Measurements from ENCODE around the gene TMEM186.

DNA sequence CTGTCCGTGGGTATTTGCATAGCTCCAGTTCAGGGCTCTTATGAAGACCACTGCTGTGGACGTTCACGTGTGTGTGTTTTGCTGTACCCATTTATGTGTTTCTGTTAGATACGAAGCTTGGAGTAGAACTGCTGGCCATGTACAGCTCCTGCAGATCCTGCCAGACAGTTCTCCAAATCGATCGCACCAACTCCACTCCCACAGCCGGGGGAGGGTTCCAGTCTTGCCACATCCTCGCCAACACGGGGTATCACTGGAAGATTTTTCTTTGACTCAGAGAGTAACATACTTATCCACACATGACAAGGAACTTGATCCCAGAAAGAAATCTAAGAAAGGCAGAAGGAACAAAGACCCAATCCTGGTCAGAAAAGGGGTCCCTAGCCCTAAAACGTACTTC, 37.4 kb downstream of the TMEM186 start:
- TF ChIP-seq POLR2A (IDR thresholded peaks at IDR 0.05): no peak
- TF ChIP-seq, protein P1, sequence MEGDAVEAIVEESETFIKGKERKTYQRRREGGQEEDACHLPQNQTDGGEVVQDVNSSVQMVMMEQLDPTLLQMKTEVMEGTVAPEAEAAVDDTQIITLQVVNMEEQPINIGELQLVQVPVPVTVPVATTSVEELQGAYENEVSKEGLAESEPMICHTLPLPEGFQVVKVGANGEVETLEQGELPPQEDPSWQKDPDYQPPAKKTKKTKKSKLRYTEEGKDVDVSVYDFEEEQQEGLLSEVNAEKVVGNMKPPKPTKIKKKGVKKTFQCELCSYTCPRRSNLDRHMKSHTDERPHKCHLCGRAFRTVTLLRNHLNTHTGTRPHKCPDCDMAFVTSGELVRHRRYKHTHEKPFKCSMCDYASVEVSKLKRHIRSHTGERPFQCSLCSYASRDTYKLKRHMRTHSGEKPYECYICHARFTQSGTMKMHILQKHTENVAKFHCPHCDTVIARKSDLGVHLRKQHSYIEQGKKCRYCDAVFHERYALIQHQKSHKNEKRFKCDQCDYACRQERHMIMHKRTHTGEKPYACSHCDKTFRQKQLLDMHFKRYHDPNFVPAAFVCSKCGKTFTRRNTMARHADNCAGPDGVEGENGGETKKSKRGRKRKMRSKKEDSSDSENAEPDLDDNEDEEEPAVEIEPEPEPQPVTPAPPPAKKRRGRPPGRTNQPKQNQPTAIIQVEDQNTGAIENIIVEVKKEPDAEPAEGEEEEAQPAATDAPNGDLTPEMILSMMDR (IDR thresholded peaks at IDR 0.05): no peak
